IMR-90 (cell line): ENCODE measurements around the gene KCNK15. TPM values are rescaled to one million over a fixed set of nuclear protein-coding genes. Genes with fewer than 3 reads are reported as not detected.
A peak's percentile ranks its signal among the peaks of the same experiment; 100 is the strongest.

Experiments used
- ATAC-seq: fragments of 200-7000 bp; cut with Tn5 transposase; 2 replicates; pipeline ENCODE4 v1.9.1; 2020; ENCODE audit warnings: low read depth, mild to moderate bottlenecking, moderate library complexity
- BruUV-seq: library from RNA; stranded (reverse); fragments of 400-500 nt; replicated peaks from 2 replicates; lab custom pipeline; 2021; lab: Mats Ljungman, UMichigan
- CTCF ChIA-PET: fragments of 300-600 bp; formaldehyde crosslinking; extraction: SDS; loops from one replicate; lab custom pipeline; 2021; ENCODE audit warnings: antibody characterized with exemption; lab: Yijun Ruan, JAX
- POLR2A ChIA-PET: fragments of 300-600 bp; sonication (Branson Sonifier 250); formaldehyde crosslinking; loops from one replicate; lab custom pipeline; 2022; ENCODE audit warnings: antibody characterized with exemption; ENCODE audit not compliant: unreplicated experiment; lab: Charles Lee
- DNase-seq: peaks from one replicate; pipeline ENCODE4 v3.0.0; 2013
- H2AFZ ChIP-seq: replicated peaks from 2 replicates; pipeline ENCODE3; 2013; ENCODE audit warnings: low read length, mild to moderate bottlenecking; ENCODE audit not compliant: poor library complexity
- H2AK5ac ChIP-seq: 2 replicates; pipeline ENCODE4 v1.6.1; 2013; ENCODE audit warnings: low read depth, low read length, inconsistent platforms
- H2AK9ac ChIP-seq: replicated peaks from 2 replicates; pipeline ENCODE3; 2013; ENCODE audit warnings: mild to moderate bottlenecking, low read depth, low read length, moderate library complexity; ENCODE audit not compliant: poor library complexity
- H2BK120ac ChIP-seq: 2 replicates; pipeline ENCODE4 v1.6.1; 2013; ENCODE audit warnings: low read depth, low read length, inconsistent platforms
- H2BK15ac ChIP-seq: 3 replicates; pipeline ENCODE4 v1.6.1; 2013; ENCODE audit warnings: low read depth, low read length, inconsistent platforms
- H2BK20ac ChIP-seq: 2 replicates; pipeline ENCODE4 v1.6.1; 2013; ENCODE audit warnings: low read depth, mild to moderate bottlenecking, inconsistent platforms, low read length, moderate library complexity
- H2BK5ac ChIP-seq: 2 replicates; pipeline ENCODE4 v1.6.1; 2013; ENCODE audit warnings: mild to moderate bottlenecking, low read depth, low read length, inconsistent platforms; ENCODE audit not compliant: poor library complexity, severe bottlenecking
- H3K14ac ChIP-seq: replicated peaks from 2 replicates; pipeline ENCODE4 v1.6.1; 2013; ENCODE audit warnings: low read depth, low read length, inconsistent platforms
- H3K18ac ChIP-seq: 2 replicates; pipeline ENCODE4 v1.6.1; 2013; ENCODE audit warnings: low read depth, low read length, control low read depth
- H3K23ac ChIP-seq: 2 replicates; pipeline ENCODE4 v1.6.1; 2013; ENCODE audit warnings: low read depth, low read length, inconsistent platforms
- H3K27ac ChIP-seq: 2 replicates; pipeline ENCODE4 v1.5.1; 2013; ENCODE audit warnings: mild to moderate bottlenecking, control low read depth, low read length; ENCODE audit not compliant: insufficient read depth
- H3K27me3 ChIP-seq: 2 replicates; pipeline ENCODE4 v1.6.1; 2013; ENCODE audit warnings: low read length; ENCODE audit not compliant: control insufficient read depth, insufficient read depth
- H3K36me3 ChIP-seq: 2 replicates; pipeline ENCODE4 v1.6.1; 2013; ENCODE audit warnings: low read length, mixed read lengths; ENCODE audit not compliant: control insufficient read depth, insufficient read depth
- H3K4ac ChIP-seq: 2 replicates; pipeline ENCODE4 v1.6.1; 2013; ENCODE audit warnings: low read depth, low read length, inconsistent platforms
- H3K4me1 ChIP-seq: 2 replicates; pipeline ENCODE4 v1.6.1; 2013; ENCODE audit warnings: low read length, mixed read lengths; ENCODE audit not compliant: control insufficient read depth, insufficient read depth
- H3K4me2 ChIP-seq: 2 replicates; pipeline ENCODE4 v1.6.1; 2013; ENCODE audit warnings: low read depth, mild to moderate bottlenecking, control low read depth, low read length, moderate library complexity
- H3K4me3 ChIP-seq: 2 replicates; pipeline ENCODE4 v1.5.1; 2013; ENCODE audit warnings: low read depth, mild to moderate bottlenecking, control low read depth, low read length, moderate library complexity; ENCODE audit not compliant: insufficient read depth
- H3K56ac ChIP-seq: 2 replicates; pipeline ENCODE4 v1.6.1; 2013; ENCODE audit warnings: low read length, inconsistent platforms; ENCODE audit not compliant: insufficient read depth; ENCODE audit errors: extremely low read depth
- H3K79me1 ChIP-seq, 2 experiments: 2 replicates each; pipeline ENCODE4 v1.6.1; 2013; ENCODE audit warnings: low read length in 2 of 2, inconsistent platforms in 1 of 2, low read depth in 1 of 2
- H3K9ac ChIP-seq: 2 replicates; pipeline ENCODE4 v1.6.1; 2013; ENCODE audit warnings: low read depth, low read length, control low read depth
- H3K9me1 ChIP-seq: 2 replicates; pipeline ENCODE4 v1.6.1; 2013; ENCODE audit warnings: low read length, inconsistent platforms; ENCODE audit not compliant: insufficient read depth
- H3K9me3 ChIP-seq: 2 replicates; pipeline ENCODE4 v1.6.1; 2013; ENCODE audit warnings: low read length; ENCODE audit not compliant: control insufficient read depth, insufficient read depth
- H4K20me1 ChIP-seq: 2 replicates; pipeline ENCODE4 v1.6.1; 2013; ENCODE audit warnings: low read length, inconsistent platforms; ENCODE audit not compliant: insufficient read depth
- H4K5ac ChIP-seq: 2 replicates; pipeline ENCODE4 v1.6.1; 2013; ENCODE audit warnings: mild to moderate bottlenecking, low read depth, low read length, control low read depth
- H4K8ac ChIP-seq, 2 experiments: 2 replicates each; pipeline ENCODE4 v1.6.1; 2013; ENCODE audit warnings: low read depth in 2 of 2, low read length in 2 of 2, control low read depth in 1 of 2, inconsistent platforms in 1 of 2
- H4K91ac ChIP-seq: 2 replicates; pipeline ENCODE4 v1.6.1; 2013; ENCODE audit warnings: low read depth, low read length, inconsistent platforms; ENCODE audit not compliant: insufficient read depth
- BHLHE40 ChIP-seq: fragments of 150-350 bp; IDR thresholded peaks from 2 replicates; pipeline ENCODE4 v1.6.1; 2016; ENCODE audit warnings: mild to moderate bottlenecking, low read depth, low read length
- MAZ ChIP-seq: IDR thresholded peaks from 2 replicates; pipeline ENCODE4 v1.6.1; 2012; ENCODE audit warnings: low read depth, mild to moderate bottlenecking, low read length, improper control_type of control experiment, moderate library complexity, borderline replicate concordance
- MXI1 ChIP-seq: IDR thresholded peaks from 2 replicates; pipeline ENCODE4 v1.6.1; 2012; ENCODE audit warnings: low read depth, mild to moderate bottlenecking, low read length, moderate library complexity, borderline replicate concordance
- WGBS, 2 experiments: methylation state at CpG; one replicate each; pipeline versions ENCODE4 v1.1.5 to v1.1.7; 2013; ENCODE audit warnings: missing lambda C conversion rate in 2 of 2; ENCODE audit not compliant: insufficient read length in 1 of 2; ENCODE audit errors: extremely low coverage in 2 of 2; 5-methylcytosine and 5-hydroxymethylcytosine counted together
- dilution Hi-C: fragments of 300-500 bp; cut with HindIII; formaldehyde crosslinking; loops from one replicate; pipeline ENCODE4 v1.14.3; 2018; ENCODE audit warnings: low sequenced_read_pairs; ENCODE audit not compliant: unreplicated experiment
- in situ Hi-C: fragments of 300-500 bp; cut with MboI; formaldehyde crosslinking; loops from 3 replicates; pipeline ENCODE4 v1.14.3; 2019; ENCODE audit warnings: low sequenced_read_pairs, inconsistent platforms, mixed read lengths
- intact Hi-C: fragments of 100-400 bp; cut with micrococcal nuclease; formaldehyde crosslinking; loops from 2 replicates; pipeline ENCODE4 v1.10.0; 2022
- polyA plus RNA-seq, 3 experiments: library from polyadenylated mRNA; depleted of rRNA; stranded (reverse); fragments of >200 nt; gene quantifications; 2 replicates each; pipeline ENCODE4 v1.2.3, GENCODE V29; 2012; ENCODE audit warnings: low replicate concordance in 1 of 3
- total RNA-seq: library from RNA; depleted of rRNA; stranded (reverse); fragments of >200 nt; gene quantifications from 2 replicates; pipeline ENCODE4 v1.2.3, GENCODE V29; 2012
- TF ChIP-seq, protein P1 (sequence below): conservative IDR thresholded peaks from 2 replicates; pipeline ENCODE4 v1.5.1; 2012; ENCODE audit warnings: mild to moderate bottlenecking, low read depth, low read length, improper control_type of control experiment

Gene KCNK15
- total and polyA plus RNA-seq, 2 of the 4 experiments (the other 2 are of a cell fraction) = not detected

DNA sequence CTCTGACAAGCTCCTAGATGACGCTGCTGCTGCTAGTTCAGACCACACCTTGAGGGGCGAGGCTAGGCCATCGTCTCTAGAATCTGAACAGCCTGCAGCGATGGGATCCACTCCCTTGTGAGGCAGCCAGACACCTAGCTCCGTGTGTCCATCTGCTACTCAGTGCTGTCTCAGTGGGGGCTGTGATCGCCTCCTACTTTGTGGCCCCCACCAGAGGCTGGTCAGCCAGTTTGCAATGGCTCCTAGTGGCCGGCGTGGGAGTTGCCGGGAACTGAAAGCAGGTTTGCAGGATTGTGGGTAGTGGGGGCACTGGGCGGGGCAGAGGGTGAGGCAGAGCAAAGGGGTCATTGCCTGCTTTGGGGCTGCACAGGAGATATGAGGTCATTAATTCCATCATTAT lies 27.7 kb upstream of the KCNK15 start:
- in situ Hi-C loops = no loop called here

More for the DNA sequence above, 27.7 kb upstream of the KCNK15 start:
- CTCF ChIA-PET = interaction anchor here (1.0 kb wide), 1 partner anchor 13 kb away, joined by 5 read pairs; no protein-coding TSS in a partner anchor
- Histone ChIP-seq H3K4ac (no peak overlapping the region), H3K27me3 (0 out of 2 replicates have a peak, but pooled peaks cover 4% of the 10 kb centered on the region), H3K9me3 (no peaks in the 10 kb centered on the region), H3K18ac (no peak overlapping the region), H4K5ac (no peak overlapping the region), H2AFZ (no peak overlapping the region), H2BK20ac (no peak overlapping the region), H4K91ac (no peak overlapping the region), H3K56ac (no peak overlapping the region), H3K14ac (no peak overlapping the region), H2AK9ac (no peak overlapping the region), H4K8ac (no peak overlapping the region), H3K4me1 (peaks cover 14% of the 10 kb centered on the region), H3K79me1 (no peaks in the 10 kb centered on the region), H4K20me1 (no peaks in the 10 kb centered on the region; the same call in 1 of the 2 replicates), H3K4me2 (no peak overlapping the region), H2BK5ac (no peak overlapping the region), H2BK120ac (no peak overlapping the region), H2BK15ac (no peak overlapping the region), H2AK5ac (peak overlapping the region; percentile 15; the same call in 1 of the 2 replicates), H3K23ac (no peak overlapping the region), H3K9me1 (peaks cover 9% of the 10 kb centered on the region; the same call in 1 of the 2 replicates), H3K9ac (no peak overlapping the region), H3K27ac (no peak overlapping the region), H3K4me3 (no peak overlapping the region), H3K36me3 (no peaks in the 10 kb centered on the region)
- intact Hi-C loops (no loop called here), dilution Hi-C loops (no loop called here)
- no peak for ATAC-seq
- DNase-seq = no peak
- TF ChIP-seq MXI1 (no peak), BHLHE40 (no peak), MAZ (peak; percentile 26; the same call in 1 of the 2 replicates)
- TF ChIP-seq, protein P1, sequence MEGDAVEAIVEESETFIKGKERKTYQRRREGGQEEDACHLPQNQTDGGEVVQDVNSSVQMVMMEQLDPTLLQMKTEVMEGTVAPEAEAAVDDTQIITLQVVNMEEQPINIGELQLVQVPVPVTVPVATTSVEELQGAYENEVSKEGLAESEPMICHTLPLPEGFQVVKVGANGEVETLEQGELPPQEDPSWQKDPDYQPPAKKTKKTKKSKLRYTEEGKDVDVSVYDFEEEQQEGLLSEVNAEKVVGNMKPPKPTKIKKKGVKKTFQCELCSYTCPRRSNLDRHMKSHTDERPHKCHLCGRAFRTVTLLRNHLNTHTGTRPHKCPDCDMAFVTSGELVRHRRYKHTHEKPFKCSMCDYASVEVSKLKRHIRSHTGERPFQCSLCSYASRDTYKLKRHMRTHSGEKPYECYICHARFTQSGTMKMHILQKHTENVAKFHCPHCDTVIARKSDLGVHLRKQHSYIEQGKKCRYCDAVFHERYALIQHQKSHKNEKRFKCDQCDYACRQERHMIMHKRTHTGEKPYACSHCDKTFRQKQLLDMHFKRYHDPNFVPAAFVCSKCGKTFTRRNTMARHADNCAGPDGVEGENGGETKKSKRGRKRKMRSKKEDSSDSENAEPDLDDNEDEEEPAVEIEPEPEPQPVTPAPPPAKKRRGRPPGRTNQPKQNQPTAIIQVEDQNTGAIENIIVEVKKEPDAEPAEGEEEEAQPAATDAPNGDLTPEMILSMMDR = 0 out of 2 replicates have a peak, but pooled peaks have one; percentile 20
- WGBS, 2 experiments = 73% methylated on average over 6 of the region's 10 CpGs; no CpG with 5 or more reads in 1 of the 2 experiments
- POLR2A ChIA-PET = no interaction called here
- BruUV-seq = no TSS peak
